HepG2 (cell line): ENCODE measurements around the gene ONECUT2. TPM values are rescaled to one million over a fixed set of nuclear protein-coding genes. Genes with fewer than 3 reads are reported as not detected.

Experiments
- ARID5B ChIP-seq: IDR thresholded peaks from 2 replicates; pipeline ENCODE4 v1.4.0; 2020; ENCODE audit warnings: mild to moderate bottlenecking, missing genetic modification reagents
- DZIP1 ChIP-seq: sonication (generic); formaldehyde crosslinking; IDR thresholded peaks from 2 replicates; pipeline ENCODE4 v1.5.0; 2020; ENCODE audit warnings: mild to moderate bottlenecking, missing genetic modification reagents
- FOXA3 ChIP-seq: IDR thresholded peaks from 2 replicates; pipeline ENCODE4 v1.6.1; 2016; ENCODE audit warnings: missing genetic modification reagents, missing compliant biosample characterization
- KDM6A ChIP-seq: IDR thresholded peaks from 2 replicates; pipeline ENCODE4 v1.6.1; 2016; ENCODE audit warnings: low read depth
- MIXL1 ChIP-seq: IDR thresholded peaks from 2 replicates; pipeline ENCODE4 v1.6.1; 2016
- RXRB ChIP-seq: IDR thresholded peaks from 2 replicates; pipeline ENCODE4 v1.6.1; 2016; ENCODE audit warnings: borderline replicate concordance, missing genetic modification reagents, missing compliant biosample characterization
- ZFP36 ChIP-seq: fragments of 150-350 bp; IDR thresholded peaks from 2 replicates; pipeline ENCODE4 v1.6.1; 2018; ENCODE audit warnings: borderline replicate concordance, low read length, low read depth; ENCODE audit not compliant: partially characterized antibody
- polyA plus RNA-seq, 8 experiments: library from polyadenylated mRNA; depleted of rRNA in 3 of 8; stranded (reverse) in 7 of 8; unstranded in 1 of 8; fragments of >200 nt; fragmentation: Illumina TruSeq in 4 of 8; extraction: Trizol in 4 of 8; gene quantifications; 2 replicates each; pipeline versions ENCODE4 v1.2.1 to v1.2.3, GENCODE V29; 2011 to 2016; ENCODE audit warnings: low read depth in 4 of 8, missing spikeins in 1 of 8, mixed read lengths in 1 of 8; ENCODE audit not compliant: insufficient read depth in 1 of 8
- total RNA-seq, 5 experiments: library from RNA; depleted of rRNA; stranded (reverse); fragments of >200 nt; fragmentation: Illumina TruSeq; extraction: Trizol; gene quantifications; 2 replicates each; pipeline ENCODE4 v1.2.3, GENCODE V29; 2016; ENCODE audit warnings: low read depth in 1 of 5
- TF ChIP-seq, protein P1 (sequence below): sonication (generic); formaldehyde crosslinking; IDR thresholded peaks from 2 replicates; pipeline ENCODE4 v1.4.0; 2020; ENCODE audit warnings: missing genetic modification reagents, mild to moderate bottlenecking, borderline replicate concordance
- TF ChIP-seq, protein P2 (sequence below): sonication (generic); formaldehyde crosslinking; IDR thresholded peaks from 2 replicates; pipeline ENCODE4 v1.9.0; 2021; ENCODE audit warnings: missing genetic modification reagents, borderline replicate concordance

ONECUT2 gene
- total and polyA plus RNA-seq, 2 of the 13 experiments (the other 11 are each of a cell fraction or from before 2014, with no cell fraction given), result 3.0 to 3.2 TPM

GRCh38 chr18:57423821-57424220 lies 11.4 kb upstream of the ONECUT2 start (continued):
- TF ChIP-seq, protein P1, sequence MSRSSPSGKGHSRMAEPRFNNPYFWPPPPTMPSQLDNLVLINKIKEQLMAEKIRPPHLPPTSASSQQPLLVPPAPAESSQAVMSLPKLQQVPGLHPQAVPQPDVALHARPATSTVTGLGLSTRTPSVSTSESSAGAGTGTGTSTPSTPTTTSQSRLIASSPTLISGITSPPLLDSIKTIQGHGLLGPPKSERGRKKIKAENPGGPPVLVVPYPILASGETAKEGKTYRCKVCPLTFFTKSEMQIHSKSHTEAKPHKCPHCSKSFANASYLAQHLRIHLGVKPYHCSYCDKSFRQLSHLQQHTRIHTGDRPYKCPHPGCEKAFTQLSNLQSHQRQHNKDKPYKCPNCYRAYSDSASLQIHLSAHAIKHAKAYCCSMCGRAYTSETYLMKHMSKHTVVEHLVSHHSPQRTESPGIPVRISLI (CRISPR knock-in tag), result peak; percentile 73
- TF ChIP-seq MIXL1 (CRISPR knock-in tag), result peak; percentile 85
- TF ChIP-seq KDM6A (CRISPR knock-in tag), result peak; percentile 81
- TF ChIP-seq, protein P2, sequence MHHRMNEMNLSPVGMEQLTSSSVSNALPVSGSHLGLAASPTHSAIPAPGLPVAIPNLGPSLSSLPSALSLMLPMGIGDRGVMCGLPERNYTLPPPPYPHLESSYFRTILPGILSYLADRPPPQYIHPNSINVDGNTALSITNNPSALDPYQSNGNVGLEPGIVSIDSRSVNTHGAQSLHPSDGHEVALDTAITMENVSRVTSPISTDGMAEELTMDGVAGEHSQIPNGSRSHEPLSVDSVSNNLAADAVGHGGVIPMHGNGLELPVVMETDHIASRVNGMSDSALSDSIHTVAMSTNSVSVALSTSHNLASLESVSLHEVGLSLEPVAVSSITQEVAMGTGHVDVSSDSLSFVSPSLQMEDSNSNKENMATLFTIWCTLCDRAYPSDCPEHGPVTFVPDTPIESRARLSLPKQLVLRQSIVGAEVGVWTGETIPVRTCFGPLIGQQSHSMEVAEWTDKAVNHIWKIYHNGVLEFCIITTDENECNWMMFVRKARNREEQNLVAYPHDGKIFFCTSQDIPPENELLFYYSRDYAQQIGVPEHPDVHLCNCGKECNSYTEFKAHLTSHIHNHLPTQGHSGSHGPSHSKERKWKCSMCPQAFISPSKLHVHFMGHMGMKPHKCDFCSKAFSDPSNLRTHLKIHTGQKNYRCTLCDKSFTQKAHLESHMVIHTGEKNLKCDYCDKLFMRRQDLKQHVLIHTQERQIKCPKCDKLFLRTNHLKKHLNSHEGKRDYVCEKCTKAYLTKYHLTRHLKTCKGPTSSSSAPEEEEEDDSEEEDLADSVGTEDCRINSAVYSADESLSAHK (CRISPR knock-in tag), result no peak
- no peak for TF ChIP-seq ZFP36
- TF ChIP-seq DZIP1 (CRISPR knock-in tag), result no peak
- TF ChIP-seq ARID5B (CRISPR knock-in tag), result peak; percentile 95
- peak; percentile 67 for TF ChIP-seq RXRB (CRISPR knock-in tag)
- TF ChIP-seq FOXA3 (CRISPR knock-in tag), result peak; percentile 94
